Amniotic stem cell (primary cell): ENCODE data around the gene LRSAM1.
"Not testable (repeated sequence)": the region's sequence is repeated elsewhere in the genome, so short reads cannot be mapped to it uniquely, and the experiment has no call there.

Source experiments
- DNase-seq: peaks from one replicate; lab custom pipeline; 2025; lab: John Stamatoyannopoulos, UW

Gene LRSAM1

GRCh38 chr9:127457191-127457878 is 6.0 kb downstream of the LRSAM1 start:
- DNase-seq = no peak

- no peak for DNase-seq
These were observed 7.6 kb downstream of the LRSAM1 start for GRCh38 chr9:127458921-127459320.

- no peak for DNase-seq
These were observed 12.1 kb downstream of the LRSAM1 start for GRCh38 chr9:127463382-127463781.

- no peak for DNase-seq
These were observed 12.6 kb downstream of the LRSAM1 start for GRCh38 chr9:127463911-127464310.

- not testable (repeated sequence) for DNase-seq
These were observed 15.2 kb downstream of the LRSAM1 start for GRCh38 chr9:127466407-127466917.

GRCh38 chr9:127467621-127468020 is 16.3 kb downstream of the LRSAM1 start:
- DNase-seq = no peak

GRCh38 chr9:127470662-127471061 is 19.4 kb downstream of the LRSAM1 start:
- DNase-seq = no peak

- DNase-seq = no peak
These were observed 22.2 kb downstream of the LRSAM1 start for GRCh38 chr9:127473501-127473900.

- DNase-seq = no peak
These were observed 22.6 kb downstream of the LRSAM1 start for GRCh38 chr9:127473932-127474331.

- DNase-seq = no peak
These were observed 23.3 kb downstream of the LRSAM1 start for GRCh38 chr9:127474592-127474991.

- DNase-seq = no peak
These were observed 28.3 kb downstream of the LRSAM1 start for GRCh38 chr9:127479507-127480081.

- no peak for DNase-seq
These were observed 31.4 kb downstream of the LRSAM1 start for GRCh38 chr9:127482662-127483061.

- DNase-seq = no peak
These were observed 34.7 kb downstream of the LRSAM1 start for GRCh38 chr9:127485995-127486394.

GRCh38 chr9:127488946-127489345 is 37.6 kb downstream of the LRSAM1 start:
- DNase-seq = no peak

GRCh38 chr9:127489471-127490115 is 38.3 kb downstream of the LRSAM1 start:
- DNase-seq = no peak

- DNase-seq = no peak
These were observed 39.4 kb downstream of the LRSAM1 start for GRCh38 chr9:127490535-127491230.

GRCh38 chr9:127491516-127491915 is 40.2 kb downstream of the LRSAM1 start:
- DNase-seq = no peak

- no peak for DNase-seq
These were observed 41.3 kb downstream of the LRSAM1 start for GRCh38 chr9:127492616-127493015.

GRCh38 chr9:127493592-127494303 is 42.4 kb downstream of the LRSAM1 start:
- DNase-seq = no peak

- DNase-seq = no peak
These were observed 43.0 kb downstream of the LRSAM1 start for GRCh38 chr9:127494304-127494702.

GRCh38 chr9:127495884-127496555 is 44.7 kb downstream of the LRSAM1 start:
- DNase-seq = no peak
